Measurements from ENCODE around the gene L1CAM.

L1CAM gene

GRCh38 chrX:153831429-153832150 is 54.4 kb downstream of the L1CAM start:
- Mint-ChIP-seq H3K27me3 (ENCODE audit: low read depth) (peaks cover 36% of the 10 kb centered on the region), H3K9me3 (no peaks in the 10 kb centered on the region), H3K36me3 (ENCODE audit: low read depth) (no peaks in the 10 kb centered on the region), H3K27ac (no peak overlapping the region), H3K4me1 (ENCODE audit: low read depth) (peaks cover 7% of the 10 kb centered on the region), H3K4me3 (peak overlapping the region; percentile 21)
- DNase-seq (ENCODE audit: low spot score): no peak

GRCh38 chrX:153830640-153831428 is 55.1 kb downstream of the L1CAM start:
- DNase-seq (ENCODE audit: low spot score): no peak
- H3K27ac Mint-ChIP-seq: no peak overlapping the region
- no peak overlapping the region for H3K4me3 Mint-ChIP-seq
- no peaks in the 10 kb centered on the region for H3K36me3 Mint-ChIP-seq (ENCODE audit: low read depth)
- peaks cover 37% of the 10 kb centered on the region for H3K27me3 Mint-ChIP-seq (ENCODE audit: low read depth)
- no peaks in the 10 kb centered on the region for H3K9me3 Mint-ChIP-seq
- H3K4me1 Mint-ChIP-seq (ENCODE audit: low read depth): peaks cover 7% of the 10 kb centered on the region

- no peaks in the 10 kb centered on the region for H3K36me3 Mint-ChIP-seq (ENCODE audit: low read depth)
- no peak within 1 kb of the TSS for H3K4me3 Mint-ChIP-seq
- no peak within 1 kb of the TSS for H3K27ac Mint-ChIP-seq
- H3K27me3 Mint-ChIP-seq (ENCODE audit: low read depth): peaks cover 43% of the 10 kb centered on the region
- H3K4me1 Mint-ChIP-seq (ENCODE audit: low read depth): peaks cover 7% of the 10 kb centered on the region
- H3K9me3 Mint-ChIP-seq: no peaks in the 10 kb centered on the region
- no peak for DNase-seq (ENCODE audit: low spot score)
Measured at GRCh38 chrX:153829799-153830639, 56.0 kb downstream of the L1CAM start, which contains the start of gene PDZD4. TSS of gene PDZD4 (minus strand) at chrX:153830544. CDS start at chrX:153830298, 246 bp downstream.

- DNase-seq (ENCODE audit: low spot score): no peak
- Mint-ChIP-seq H3K27me3 (ENCODE audit: low read depth) (peaks cover 40% of the 10 kb centered on the region), H3K27ac (no peak overlapping the region), H3K4me1 (ENCODE audit: low read depth) (peaks cover 7% of the 10 kb centered on the region), H3K9me3 (no peaks in the 10 kb centered on the region), H3K4me3 (no peak overlapping the region), H3K36me3 (ENCODE audit: low read depth) (no peaks in the 10 kb centered on the region)
Measured at GRCh38 chrX:153829549-153829798, 56.5 kb downstream of the L1CAM start.

- no peak for DNase-seq (ENCODE audit: low spot score)
- Mint-ChIP-seq H3K4me3 (no peak overlapping the region), H3K27me3 (ENCODE audit: low read depth) (peaks cover 42% of the 10 kb centered on the region), H3K27ac (no peak overlapping the region), H3K36me3 (ENCODE audit: low read depth) (no peaks in the 10 kb centered on the region), H3K4me1 (ENCODE audit: low read depth) (peaks cover 7% of the 10 kb centered on the region), H3K9me3 (no peaks in the 10 kb centered on the region)
Measured at GRCh38 chrX:153828723-153829548, 57.0 kb downstream of the L1CAM start.

GRCh38 chrX:153828308-153828707 is 57.7 kb downstream of the L1CAM start:
- no peaks in the 10 kb centered on the region for H3K36me3 Mint-ChIP-seq (ENCODE audit: low read depth)
- H3K4me3 Mint-ChIP-seq: no peak overlapping the region
- H3K27ac Mint-ChIP-seq: no peak overlapping the region
- H3K27me3 Mint-ChIP-seq (ENCODE audit: low read depth): peaks cover 46% of the 10 kb centered on the region
- no peak for DNase-seq (ENCODE audit: low spot score)
- no peaks in the 10 kb centered on the region for H3K9me3 Mint-ChIP-seq
- peaks cover 9% of the 10 kb centered on the region for H3K4me1 Mint-ChIP-seq (ENCODE audit: low read depth)

- no peak overlapping the region for H3K4me3 Mint-ChIP-seq
- H3K27ac Mint-ChIP-seq: no peak overlapping the region
- no peak for DNase-seq (ENCODE audit: low spot score)
- H3K4me1 Mint-ChIP-seq (ENCODE audit: low read depth): peaks cover 9% of the 10 kb centered on the region
- peaks cover 46% of the 10 kb centered on the region for H3K27me3 Mint-ChIP-seq (ENCODE audit: low read depth)
- no peaks in the 10 kb centered on the region for H3K36me3 Mint-ChIP-seq (ENCODE audit: low read depth)
- H3K9me3 Mint-ChIP-seq: no peaks in the 10 kb centered on the region
Measured at GRCh38 chrX:153827903-153828302, 58.1 kb downstream of the L1CAM start.

GRCh38 chrX:153827016-153827415 is 59.0 kb downstream of the L1CAM start:
- no peaks in the 10 kb centered on the region for H3K9me3 Mint-ChIP-seq
- H3K36me3 Mint-ChIP-seq (ENCODE audit: low read depth): no peaks in the 10 kb centered on the region
- H3K4me3 Mint-ChIP-seq: no peak overlapping the region
- peaks cover 47% of the 10 kb centered on the region for H3K27me3 Mint-ChIP-seq (ENCODE audit: low read depth)
- H3K4me1 Mint-ChIP-seq (ENCODE audit: low read depth): peaks cover 16% of the 10 kb centered on the region
- DNase-seq (ENCODE audit: low spot score): no peak
- H3K27ac Mint-ChIP-seq: no peak overlapping the region

GRCh38 chrX:153825042-153825441 is 60.9 kb downstream of the L1CAM start:
- Mint-ChIP-seq H3K27me3 (ENCODE audit: low read depth) (peaks cover 39% of the 10 kb centered on the region), H3K36me3 (ENCODE audit: low read depth) (no peaks in the 10 kb centered on the region), H3K4me1 (ENCODE audit: low read depth) (peaks cover 19% of the 10 kb centered on the region), H3K4me3 (no peak overlapping the region), H3K27ac (no peak overlapping the region), H3K9me3 (no peaks in the 10 kb centered on the region)
- no peak for DNase-seq (ENCODE audit: low spot score)

GRCh38 chrX:153824348-153824747 is 61.6 kb downstream of the L1CAM start:
- no peak overlapping the region for H3K4me3 Mint-ChIP-seq
- no peak overlapping the region for H3K27ac Mint-ChIP-seq
- H3K4me1 Mint-ChIP-seq (ENCODE audit: low read depth): peaks cover 19% of the 10 kb centered on the region
- H3K9me3 Mint-ChIP-seq: no peaks in the 10 kb centered on the region
- H3K36me3 Mint-ChIP-seq (ENCODE audit: low read depth): no peaks in the 10 kb centered on the region
- peaks cover 43% of the 10 kb centered on the region for H3K27me3 Mint-ChIP-seq (ENCODE audit: low read depth)
- no peak for DNase-seq (ENCODE audit: low spot score)

GRCh38 chrX:153821066-153821465 is 64.9 kb downstream of the L1CAM start:
- H3K27ac Mint-ChIP-seq: no peak overlapping the region
- peaks cover 22% of the 10 kb centered on the region for H3K27me3 Mint-ChIP-seq (ENCODE audit: low read depth)
- no peak overlapping the region for H3K4me3 Mint-ChIP-seq
- H3K36me3 Mint-ChIP-seq (ENCODE audit: low read depth): no peaks in the 10 kb centered on the region
- no peak for DNase-seq (ENCODE audit: low spot score)
- peaks cover 24% of the 10 kb centered on the region for H3K4me1 Mint-ChIP-seq (ENCODE audit: low read depth)
- no peaks in the 10 kb centered on the region for H3K9me3 Mint-ChIP-seq

GRCh38 chrX:153820601-153821000 is 65.4 kb downstream of the L1CAM start:
- H3K27ac Mint-ChIP-seq: no peak overlapping the region

GRCh38 chrX:153819384-153820040 is 66.5 kb downstream of the L1CAM start:
- H3K4me3 Mint-ChIP-seq: peak overlapping the region; percentile 40
- H3K4me1 Mint-ChIP-seq (ENCODE audit: low read depth): peaks cover 29% of the 10 kb centered on the region
- DNase-seq (ENCODE audit: low spot score): no peak
- no peak overlapping the region for H3K27ac Mint-ChIP-seq
- peaks cover 21% of the 10 kb centered on the region for H3K27me3 Mint-ChIP-seq (ENCODE audit: low read depth)
- no peaks in the 10 kb centered on the region for H3K9me3 Mint-ChIP-seq
- no peaks in the 10 kb centered on the region for H3K36me3 Mint-ChIP-seq (ENCODE audit: low read depth)

More at GRCh38 chrX:153820601-153821000, 65.4 kb downstream of the L1CAM start:
- no peaks in the 10 kb centered on the region for H3K9me3 Mint-ChIP-seq
- no peaks in the 10 kb centered on the region for H3K36me3 Mint-ChIP-seq (ENCODE audit: low read depth)
- H3K27me3 Mint-ChIP-seq (ENCODE audit: low read depth): peaks cover 19% of the 10 kb centered on the region
- DNase-seq (ENCODE audit: low spot score): no peak
- H3K4me3 Mint-ChIP-seq: no peak overlapping the region
- H3K4me1 Mint-ChIP-seq (ENCODE audit: low read depth): peaks cover 24% of the 10 kb centered on the region

Data from T-helper 2 cell treated with Interferon-gamma antibody and Interleukin-4, amounts not matched to agents 5 μg/mL and 100 μg/mL, for 36 hours (primary cell).